MCF 10A (cell line): ENCODE measurements around the gene BLOC1S6. TPM values are rescaled to one million over a fixed set of nuclear protein-coding genes. Genes with fewer than 3 reads are reported as not detected.

Experiments used
- BruUV-seq: library from RNA; stranded (reverse); fragments of 400-500 nt; replicated peaks from 2 replicates; lab custom pipeline; 2021; lab: Mats Ljungman, UMichigan
- CTCF ChIA-PET: fragments of 300-600 bp; sonication (Branson Sonifier 250); formaldehyde crosslinking; extraction: SDS; loops from one replicate; lab custom pipeline; 2021; ENCODE audit warnings: antibody characterized with exemption, inconsistent platforms; lab: Yijun Ruan, JAX
- POLR2A ChIA-PET: fragments of 300-600, 350-650 bp; sonication (Branson Sonifier 250); formaldehyde crosslinking; extraction: SDS; loops from one replicate; lab custom pipeline; 2020; ENCODE audit warnings: antibody characterized with exemption, inconsistent platforms; lab: Yijun Ruan, JAX
- DNase-seq: peaks from one replicate; pipeline ENCODE4 v3.0.0-alpha.2; 2018; ENCODE audit not compliant: unreplicated experiment
- H3K27ac Mint-ChIP-seq: one replicate; pipeline ENCODE4 v1.8.0; 2022; ENCODE audit warnings: mild to moderate bottlenecking, low read depth, mixed read lengths; ENCODE audit not compliant: unreplicated experiment
- H3K27me3 Mint-ChIP-seq: one replicate; pipeline ENCODE4 v1.8.0; 2022; ENCODE audit warnings: mixed read lengths; ENCODE audit not compliant: insufficient read depth, unreplicated experiment
- H3K36me3 Mint-ChIP-seq: one replicate; pipeline ENCODE4 v1.8.0; 2022; ENCODE audit warnings: mild to moderate bottlenecking, moderate library complexity, mixed read lengths; ENCODE audit not compliant: insufficient read depth, unreplicated experiment
- H3K4me1 Mint-ChIP-seq: one replicate; pipeline ENCODE4 v1.8.0; 2022; ENCODE audit warnings: mixed read lengths; ENCODE audit not compliant: insufficient read depth, unreplicated experiment
- H3K4me3 Mint-ChIP-seq: one replicate; pipeline ENCODE4 v1.8.0; 2022; ENCODE audit warnings: mild to moderate bottlenecking, moderate library complexity, mixed read lengths; ENCODE audit not compliant: unreplicated experiment
- H3K9me3 Mint-ChIP-seq: one replicate; pipeline ENCODE4 v1.8.0; 2022; ENCODE audit warnings: mixed read lengths; ENCODE audit not compliant: unreplicated experiment
- intact Hi-C: fragments of 100-400 bp; cut with micrococcal nuclease; formaldehyde crosslinking; loops from 2 replicates; pipeline ENCODE4 v1.14.1; 2022
- total RNA-seq: library from RNA; stranded (reverse); gene quantifications from 2 replicates; pipeline ENCODE4 v1.2.3, GENCODE V29; 2022
- TF ChIP-seq, protein P1 (sequence below): fragments of 200-600 bp; IDR thresholded peaks from one replicate; pipeline ENCODE4 v1.8.0; 2022; ENCODE audit warnings: antibody characterized with exemption, mild to moderate bottlenecking; ENCODE audit not compliant: unreplicated experiment

The BLOC1S6 gene
- total RNA-seq, 1 experiment from 2014 or later = 54.6 TPM

DNA sequence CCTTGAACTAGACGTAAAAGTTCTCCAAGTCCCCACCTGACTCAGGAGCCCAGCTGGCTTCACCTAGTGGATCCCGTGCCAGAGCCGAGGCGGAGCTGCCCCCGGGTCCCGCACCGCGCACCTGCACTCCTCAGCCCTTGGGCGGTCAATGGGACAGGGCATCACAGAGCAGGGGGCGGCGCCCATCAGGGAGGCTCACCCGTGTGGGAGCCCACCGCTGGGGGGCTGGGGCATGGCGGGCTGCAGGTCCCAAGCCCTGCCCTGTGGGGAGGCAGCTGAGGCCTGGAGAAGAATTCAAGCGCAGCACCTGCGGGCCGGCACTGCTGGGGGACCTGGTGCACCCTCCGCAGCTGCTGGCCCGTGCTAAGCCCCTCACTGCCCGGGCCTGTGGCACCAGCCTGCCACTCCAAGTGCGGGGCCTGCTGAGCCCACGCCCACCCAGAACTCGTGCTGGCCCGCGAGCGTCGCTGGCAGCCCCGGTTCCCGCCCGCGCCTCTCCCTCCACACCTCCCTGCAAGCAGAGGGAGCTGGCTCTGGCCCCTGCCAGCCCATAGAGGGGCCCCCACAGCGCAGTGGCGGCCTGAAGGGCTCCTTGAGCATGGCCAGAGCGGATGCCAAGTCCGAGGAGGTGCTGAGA, 63.8 kb downstream of the BLOC1S6 start:
- CTCF ChIA-PET = interaction anchor here (0.7 to 1.2 kb wide), 3 partner anchors 9 to 16 kb away, joined by 3 to 4 read pairs (median 3); partner anchors contain the start of gene SQOR
- H3K4me3 Mint-ChIP-seq = no peak overlapping the region
- H3K27ac Mint-ChIP-seq = no peak overlapping the region
- TF ChIP-seq, protein P1, sequence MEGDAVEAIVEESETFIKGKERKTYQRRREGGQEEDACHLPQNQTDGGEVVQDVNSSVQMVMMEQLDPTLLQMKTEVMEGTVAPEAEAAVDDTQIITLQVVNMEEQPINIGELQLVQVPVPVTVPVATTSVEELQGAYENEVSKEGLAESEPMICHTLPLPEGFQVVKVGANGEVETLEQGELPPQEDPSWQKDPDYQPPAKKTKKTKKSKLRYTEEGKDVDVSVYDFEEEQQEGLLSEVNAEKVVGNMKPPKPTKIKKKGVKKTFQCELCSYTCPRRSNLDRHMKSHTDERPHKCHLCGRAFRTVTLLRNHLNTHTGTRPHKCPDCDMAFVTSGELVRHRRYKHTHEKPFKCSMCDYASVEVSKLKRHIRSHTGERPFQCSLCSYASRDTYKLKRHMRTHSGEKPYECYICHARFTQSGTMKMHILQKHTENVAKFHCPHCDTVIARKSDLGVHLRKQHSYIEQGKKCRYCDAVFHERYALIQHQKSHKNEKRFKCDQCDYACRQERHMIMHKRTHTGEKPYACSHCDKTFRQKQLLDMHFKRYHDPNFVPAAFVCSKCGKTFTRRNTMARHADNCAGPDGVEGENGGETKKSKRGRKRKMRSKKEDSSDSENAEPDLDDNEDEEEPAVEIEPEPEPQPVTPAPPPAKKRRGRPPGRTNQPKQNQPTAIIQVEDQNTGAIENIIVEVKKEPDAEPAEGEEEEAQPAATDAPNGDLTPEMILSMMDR = no peak
- POLR2A ChIA-PET = interaction anchor here (0.6 kb wide), 1 partner anchor 25 kb away, joined by 3 read pairs; no protein-coding TSS in a partner anchor
- no TSS peak for BruUV-seq
- peaks cover 9% of the 10 kb centered on the region for H3K36me3 Mint-ChIP-seq
- no peak for DNase-seq
- intact Hi-C loops = no loop called here
- no peaks in the 10 kb centered on the region for H3K27me3 Mint-ChIP-seq
- peaks cover 16% of the 10 kb centered on the region for H3K4me1 Mint-ChIP-seq
- no peaks in the 10 kb centered on the region for H3K9me3 Mint-ChIP-seq

DNA sequence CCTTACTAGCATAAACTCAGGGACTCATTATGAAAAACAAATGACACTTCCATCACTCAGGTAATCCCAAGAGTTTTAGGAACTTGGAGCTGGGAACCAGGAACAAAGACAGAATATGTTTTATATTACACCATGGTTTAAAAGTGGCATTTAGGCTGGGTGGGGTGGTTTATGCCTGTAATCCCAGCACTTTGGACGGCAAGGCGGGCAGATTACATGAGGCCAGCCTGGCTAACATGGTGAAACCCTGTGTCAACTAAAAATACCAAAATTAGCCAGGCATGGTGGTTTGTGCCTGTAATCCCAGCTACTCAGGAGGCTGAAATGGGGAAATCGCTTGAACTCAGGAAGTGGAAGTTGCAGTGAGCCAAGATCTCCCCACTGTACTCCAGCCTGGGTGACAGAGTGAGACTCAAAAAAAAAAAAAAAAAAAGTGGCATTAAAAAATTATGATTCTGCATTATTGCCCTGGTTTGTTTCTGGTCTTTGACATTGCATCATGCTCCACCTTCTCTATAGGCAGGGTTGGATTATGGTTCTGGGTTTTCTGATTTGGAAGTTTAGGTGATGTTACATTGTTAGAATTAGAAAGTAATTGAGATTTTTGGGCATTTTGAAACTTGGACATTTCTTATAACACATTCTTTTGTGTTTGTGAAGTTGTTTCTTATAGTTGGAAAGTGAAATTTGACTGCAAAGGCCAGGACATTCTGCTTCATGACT, 66.7 kb downstream of the BLOC1S6 start:
- BruUV-seq = no TSS peak
- H3K9me3 Mint-ChIP-seq = no peaks in the 10 kb centered on the region
- H3K36me3 Mint-ChIP-seq = peaks cover 9% of the 10 kb centered on the region
- no peak overlapping the region for H3K4me3 Mint-ChIP-seq
- DNase-seq = no peak
- intact Hi-C loops = no loop called here
- H3K27ac Mint-ChIP-seq = peak overlapping the region; percentile 1
- POLR2A ChIA-PET = interaction anchor here (0.7 to 2.3 kb wide), 4 partner anchors 8 to 20 kb away, joined by 3 to 11 read pairs (median 3); no protein-coding TSS in a partner anchor
- H3K4me1 Mint-ChIP-seq = peaks cover 11% of the 10 kb centered on the region
- no peaks in the 10 kb centered on the region for H3K27me3 Mint-ChIP-seq
- TF ChIP-seq, protein P1 = no peak
- CTCF ChIA-PET = interaction anchor here (0.9 to 1.0 kb wide), 2 partner anchors 51 to 224 kb away, joined by 7 to 10 read pairs; no protein-coding TSS in a partner anchor

DNA sequence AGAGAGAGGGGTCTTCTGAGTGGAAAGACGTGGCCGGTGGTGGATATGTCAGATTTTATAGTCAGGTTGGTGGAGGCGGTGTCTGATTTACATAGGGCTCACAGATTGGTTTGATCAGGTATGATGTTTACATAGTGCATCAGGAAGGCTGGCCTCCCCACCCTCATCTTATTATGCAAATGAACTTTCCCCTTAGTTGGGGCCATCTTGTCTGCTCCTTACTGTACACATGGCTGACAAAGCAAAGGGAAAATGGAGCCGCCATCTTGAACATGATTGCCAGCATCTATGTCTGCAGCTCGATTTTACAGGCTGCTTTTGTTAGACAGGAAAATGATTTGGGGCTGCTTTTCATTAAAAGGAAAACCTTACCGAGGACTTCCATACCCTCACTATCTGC, 67.6 kb downstream of the BLOC1S6 start:
- Mint-ChIP-seq H3K9me3 (no peaks in the 10 kb centered on the region), H3K36me3 (peaks cover 13% of the 10 kb centered on the region), H3K27me3 (no peaks in the 10 kb centered on the region), H3K4me3 (no peak overlapping the region), H3K27ac (no peak overlapping the region), H3K4me1 (peaks cover 14% of the 10 kb centered on the region)
- intact Hi-C loops = no loop called here
- TF ChIP-seq, protein P1 = no peak
- no TSS peak for BruUV-seq
- DNase-seq = no peak
- POLR2A ChIA-PET = interaction anchor here (1.5 to 2.3 kb wide), 2 partner anchors 12 to 19 kb away, joined by 3 to 11 read pairs; no protein-coding TSS in a partner anchor
- CTCF ChIA-PET = no interaction called here

DNA sequence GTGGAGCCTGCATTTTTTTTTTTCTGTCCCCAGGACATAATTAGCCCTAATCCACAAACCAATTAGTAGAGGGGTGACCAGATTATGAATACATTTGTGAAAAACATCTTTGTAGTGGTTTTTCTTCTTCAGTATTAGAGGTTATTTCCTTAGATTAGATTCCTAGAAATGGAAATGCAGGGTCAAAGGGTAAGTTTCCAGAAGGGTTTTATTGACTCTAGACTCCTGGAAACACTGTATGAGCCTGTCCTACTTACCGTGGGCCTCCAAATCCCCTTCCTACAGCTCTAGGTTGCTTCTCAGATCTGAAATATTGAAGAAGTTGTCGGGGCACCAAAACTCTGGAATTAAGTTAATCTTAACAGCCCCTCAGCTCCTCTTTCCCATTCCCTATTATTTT, 70.1 kb downstream of the BLOC1S6 start:
- H3K4me1 Mint-ChIP-seq = peaks cover 16% of the 10 kb centered on the region
- no TSS peak for BruUV-seq
- no peaks in the 10 kb centered on the region for H3K27me3 Mint-ChIP-seq
- H3K36me3 Mint-ChIP-seq = peaks cover 22% of the 10 kb centered on the region
- no peak for DNase-seq
- TF ChIP-seq, protein P1 = no peak
- ChIA-PET POLR2A (interaction anchor here (0.7 to 1.3 kb wide), 2 partner anchors 14 to 16 kb away, joined by 3 read pairs; no protein-coding TSS in a partner anchor), CTCF (no interaction called here)
- intact Hi-C loops = no loop called here
- H3K9me3 Mint-ChIP-seq = no peaks in the 10 kb centered on the region
- peak overlapping the region; percentile 59 for H3K27ac Mint-ChIP-seq
- H3K4me3 Mint-ChIP-seq = no peak overlapping the region
